Measurements from ENCODE around the gene NAV3. TPM values are rescaled to one million over a fixed set of nuclear protein-coding genes. Genes with fewer than 3 reads are reported as not detected.
A peak's percentile ranks its signal among the peaks of the same experiment; 100 is the strongest.

The NAV3 gene
- total RNA-seq, 1 donor, result 121 TPM

DNA sequence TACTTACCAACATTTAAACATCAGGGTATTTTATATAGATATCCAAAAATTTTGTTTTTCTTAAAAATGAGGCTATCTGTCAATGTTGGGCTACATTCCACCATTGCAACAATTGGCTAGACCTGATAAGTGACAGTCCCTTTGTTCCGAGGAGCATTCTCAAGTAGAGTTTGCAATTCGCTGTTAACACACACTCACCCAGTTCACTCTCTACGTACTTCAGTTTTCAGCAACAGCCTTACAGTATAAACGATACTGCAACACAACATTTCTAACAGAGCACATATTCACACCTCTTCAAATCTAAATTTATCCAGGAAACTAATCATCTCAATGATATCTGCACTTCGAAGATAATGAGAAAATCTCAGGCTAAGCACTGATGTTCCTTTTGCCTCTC, 393.5 kb downstream of the NAV3 start:
- DNase-seq (ENCODE audit: low read depth), result no peak
- TF ChIP-seq, protein P1, sequence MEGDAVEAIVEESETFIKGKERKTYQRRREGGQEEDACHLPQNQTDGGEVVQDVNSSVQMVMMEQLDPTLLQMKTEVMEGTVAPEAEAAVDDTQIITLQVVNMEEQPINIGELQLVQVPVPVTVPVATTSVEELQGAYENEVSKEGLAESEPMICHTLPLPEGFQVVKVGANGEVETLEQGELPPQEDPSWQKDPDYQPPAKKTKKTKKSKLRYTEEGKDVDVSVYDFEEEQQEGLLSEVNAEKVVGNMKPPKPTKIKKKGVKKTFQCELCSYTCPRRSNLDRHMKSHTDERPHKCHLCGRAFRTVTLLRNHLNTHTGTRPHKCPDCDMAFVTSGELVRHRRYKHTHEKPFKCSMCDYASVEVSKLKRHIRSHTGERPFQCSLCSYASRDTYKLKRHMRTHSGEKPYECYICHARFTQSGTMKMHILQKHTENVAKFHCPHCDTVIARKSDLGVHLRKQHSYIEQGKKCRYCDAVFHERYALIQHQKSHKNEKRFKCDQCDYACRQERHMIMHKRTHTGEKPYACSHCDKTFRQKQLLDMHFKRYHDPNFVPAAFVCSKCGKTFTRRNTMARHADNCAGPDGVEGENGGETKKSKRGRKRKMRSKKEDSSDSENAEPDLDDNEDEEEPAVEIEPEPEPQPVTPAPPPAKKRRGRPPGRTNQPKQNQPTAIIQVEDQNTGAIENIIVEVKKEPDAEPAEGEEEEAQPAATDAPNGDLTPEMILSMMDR (IDR thresholded peaks at IDR 0.05; ENCODE audit: insufficient read depth, low read length), result no peak
- H3K4me3 ChIP-seq (ENCODE audit: low read depth, low read length), result no peak overlapping the region

DNA sequence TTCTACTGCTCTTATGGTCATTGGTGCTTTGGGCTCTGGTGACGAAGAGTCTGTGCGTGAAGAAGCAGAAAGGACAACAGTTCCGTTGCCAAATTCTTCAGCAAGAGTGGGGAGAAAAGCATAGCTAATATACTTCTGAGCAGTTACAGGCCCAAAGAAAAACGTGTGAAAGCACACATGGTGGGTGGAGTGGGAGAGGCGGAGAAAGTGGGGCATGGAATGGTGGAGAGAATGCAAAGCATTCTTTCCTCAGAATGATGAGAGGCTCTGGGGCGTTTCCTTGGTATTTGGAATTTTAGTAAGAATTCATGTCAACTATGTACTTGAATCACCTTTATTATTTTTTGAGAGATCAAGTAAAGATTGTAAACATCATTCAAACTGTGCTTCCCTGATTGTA, 396.1 kb downstream of the NAV3 start:
- no peak for DNase-seq (ENCODE audit: low read depth)
- TF ChIP-seq, protein P1 (IDR thresholded peaks at IDR 0.05; ENCODE audit: insufficient read depth, low read length), result no peak
- H3K4me3 ChIP-seq (ENCODE audit: low read depth, low read length), result no peak overlapping the region

DNA sequence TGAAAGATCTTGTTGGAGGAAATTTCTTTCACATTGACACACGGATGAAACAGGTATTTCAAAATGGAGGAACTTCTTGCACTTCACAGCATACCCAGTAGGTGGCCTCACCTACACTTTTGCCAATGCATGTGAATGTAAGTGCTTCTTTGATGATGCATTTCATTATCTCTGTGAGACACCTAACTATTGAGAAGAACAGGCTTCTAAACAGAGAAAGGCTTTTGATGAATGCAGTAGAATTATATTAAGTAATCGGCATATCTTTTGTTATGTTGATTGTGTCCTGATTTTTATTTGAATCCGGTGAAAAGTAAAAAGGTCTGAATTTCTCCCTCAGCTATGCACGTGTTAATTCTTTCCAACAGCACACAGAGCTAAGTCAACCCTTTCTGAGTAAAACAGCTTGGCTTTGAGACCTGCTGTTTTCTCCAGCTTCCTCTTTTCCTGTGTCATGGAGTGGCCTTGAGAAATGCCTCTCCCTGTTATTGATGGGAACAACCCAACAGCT, 399.0 kb downstream of the NAV3 start:
- DNase-seq (ENCODE audit: low read depth), result peak; percentile 53
- no peak overlapping the region for H3K4me3 ChIP-seq (ENCODE audit: low read depth, low read length)
- TF ChIP-seq, protein P1 (IDR thresholded peaks at IDR 0.05; ENCODE audit: insufficient read depth, low read length), result peak; percentile 72

DNA sequence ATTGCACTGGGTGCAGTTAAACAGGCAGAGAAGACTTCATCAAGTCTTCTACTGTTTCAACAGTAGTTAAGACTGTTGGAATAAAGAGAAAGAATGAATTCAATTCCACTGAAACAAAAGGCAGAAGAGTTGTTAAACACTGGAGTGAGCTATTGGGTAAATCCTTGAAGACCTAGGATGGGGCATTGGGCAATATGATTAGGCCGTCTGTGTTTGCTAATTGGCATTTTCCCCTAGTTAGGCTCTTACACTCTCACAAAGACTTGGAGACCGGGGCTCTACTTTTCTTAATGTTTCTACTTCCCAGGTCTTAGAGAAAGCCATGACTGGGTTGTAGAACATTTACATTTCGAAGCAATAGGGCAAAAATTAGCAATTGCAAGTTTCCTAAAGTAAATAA, 402.1 kb downstream of the NAV3 start:
- TF ChIP-seq, protein P1 (IDR thresholded peaks at IDR 0.05; ENCODE audit: insufficient read depth, low read length), result no peak
- H3K4me3 ChIP-seq (ENCODE audit: low read depth, low read length), result no peak overlapping the region
- no peak for DNase-seq (ENCODE audit: low read depth)

DNA sequence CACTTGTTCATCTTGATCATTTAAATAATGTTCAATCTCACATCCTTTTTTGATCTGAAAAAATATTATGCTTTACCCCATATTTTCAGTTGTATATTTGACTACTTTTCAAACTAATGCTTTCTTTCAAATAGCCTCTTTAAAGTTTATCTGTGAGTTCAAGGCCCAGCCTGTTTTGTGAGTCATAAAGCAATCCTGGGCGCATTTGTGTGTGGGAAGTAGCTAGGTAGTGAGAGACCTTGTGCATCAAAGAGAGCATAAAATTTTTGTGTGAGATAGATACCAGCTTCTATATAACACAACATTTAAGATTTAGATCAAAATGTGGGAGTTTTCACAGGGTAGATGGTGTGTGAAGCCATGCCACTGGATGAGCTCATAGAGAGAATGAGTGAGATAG, 405.6 kb downstream of the NAV3 start:
- TF ChIP-seq, protein P1 (IDR thresholded peaks at IDR 0.05; ENCODE audit: insufficient read depth, low read length), result no peak
- H3K4me3 ChIP-seq (ENCODE audit: low read depth, low read length), result no peak overlapping the region
- no peak for DNase-seq (ENCODE audit: low read depth)

DNA sequence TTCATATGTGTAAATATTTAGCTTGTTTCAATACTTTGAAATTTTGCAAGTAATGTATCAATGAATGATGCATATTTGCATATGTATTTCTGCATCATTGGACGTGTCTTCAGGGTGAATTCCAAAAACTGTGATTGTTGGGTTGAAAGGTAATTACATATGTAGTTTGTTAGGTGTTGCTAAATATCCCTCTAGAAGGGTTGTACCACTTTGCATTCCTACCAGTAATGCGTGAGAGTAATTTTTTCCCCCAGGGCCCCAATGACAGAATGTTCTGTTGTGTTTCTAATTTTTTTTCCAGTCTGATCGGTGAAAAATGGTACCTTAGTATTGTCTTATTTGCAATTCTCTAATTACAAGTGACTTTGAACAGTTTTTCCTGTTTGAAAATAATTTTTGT, 408.9 kb downstream of the NAV3 start:
- H3K4me3 ChIP-seq (ENCODE audit: low read depth, low read length), result no peak overlapping the region
- TF ChIP-seq, protein P1 (IDR thresholded peaks at IDR 0.05; ENCODE audit: insufficient read depth, low read length), result no peak
- no peak for DNase-seq (ENCODE audit: low read depth)

DNA sequence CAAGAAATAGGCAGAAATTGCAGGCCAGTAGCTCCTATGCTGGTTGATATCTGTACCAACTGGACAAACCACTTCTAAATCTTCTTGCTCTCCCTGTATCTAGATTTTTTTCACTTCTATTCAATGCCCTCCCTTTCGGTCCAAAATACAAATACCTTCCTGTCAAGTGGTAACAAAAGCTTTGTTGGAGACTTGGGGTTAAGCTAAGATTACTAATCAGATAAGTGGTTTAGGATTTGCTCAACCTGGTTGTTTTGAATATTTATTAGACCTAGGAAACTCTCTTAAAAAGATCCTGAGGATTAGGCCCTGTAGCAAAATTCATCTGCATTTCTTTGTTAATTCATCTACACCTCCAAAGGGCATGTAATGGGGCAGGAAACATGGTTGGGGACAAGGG, 410.1 kb downstream of the NAV3 start:
- no peak for DNase-seq (ENCODE audit: low read depth)
- H3K4me3 ChIP-seq (ENCODE audit: low read depth, low read length), result no peak overlapping the region
- TF ChIP-seq, protein P1 (IDR thresholded peaks at IDR 0.05; ENCODE audit: insufficient read depth, low read length), result no peak
